ENCODE results near the gene TMCC1. TPM values are rescaled to one million over a fixed set of nuclear protein-coding genes. Genes with fewer than 3 reads are reported as not detected.

The TMCC1 gene
- total RNA-seq, 2 donors from 2014 or later = 41.0 to 51.1 TPM

GRCh38 chr3:129831503-129831902, 62.0 kb downstream of the TMCC1 start:
- no peak overlapping the region for H3K27ac ChIP-seq (ENCODE audit: low read depth, low read length)
- no peak overlapping the region for H3K27ac Mint-ChIP-seq
- H3K27me3 ChIP-seq (ENCODE audit: control insufficient read depth, insufficient read depth, low read length, poor library complexity, severe bottlenecking) = no peaks in the 10 kb centered on the region
- H3K9me3 Mint-ChIP-seq = no peaks in the 10 kb centered on the region
- DNase-seq = no peak
- H3K4me1 ChIP-seq (ENCODE audit: control insufficient read depth, insufficient read depth, low read length) = peaks cover 10% of the 10 kb centered on the region
- no peak overlapping the region for H3K4me3 Mint-ChIP-seq
- TF ChIP-seq CTCF (conservative IDR thresholded peaks at IDR 0.05) = no peak
- no peaks in the 10 kb centered on the region for H3K27me3 Mint-ChIP-seq (ENCODE audit: insufficient read depth)
- peaks cover 2% of the 10 kb centered on the region for H3K36me3 Mint-ChIP-seq (ENCODE audit: low read depth)
- H3K4me1 Mint-ChIP-seq = peaks cover 24% of the 10 kb centered on the region
- no peaks in the 10 kb centered on the region for H3K9me3 ChIP-seq (ENCODE audit: control insufficient read depth, low read length)
- WGBS, 2 experiments (ENCODE audit: insufficient coverage in 1 of 2, insufficient read length in 1 of 2) = 100% methylated on average over 1 of the region's 1 CpG; no CpG with 5 or more reads in 1 of the 2 experiments
- H3K4me3 ChIP-seq (ENCODE audit: low read length) = no peak overlapping the region
- H3K36me3 ChIP-seq (ENCODE audit: control insufficient read depth, insufficient read depth, low read length) = no peaks in the 10 kb centered on the region
- H3K9ac ChIP-seq (ENCODE audit: extremely low read depth, low read length, poor library complexity, severe bottlenecking) = no peak overlapping the region

- H3K4me3 Mint-ChIP-seq = no peak overlapping the region
- peaks cover 2% of the 10 kb centered on the region for H3K36me3 Mint-ChIP-seq (ENCODE audit: low read depth)
- H3K27ac Mint-ChIP-seq = no peak overlapping the region
- peak; percentile 81 for TF ChIP-seq CTCF (conservative IDR thresholded peaks at IDR 0.05)
- Histone ChIP-seq H3K9me3 (ENCODE audit: control insufficient read depth, low read length) (no peaks in the 10 kb centered on the region), H3K27ac (ENCODE audit: low read depth, low read length) (no peak overlapping the region), H3K4me1 (ENCODE audit: control insufficient read depth, insufficient read depth, low read length) (peaks cover 4% of the 10 kb centered on the region), H3K36me3 (ENCODE audit: control insufficient read depth, insufficient read depth, low read length) (peaks cover 3% of the 10 kb centered on the region), H3K27me3 (ENCODE audit: control insufficient read depth, insufficient read depth, low read length, poor library complexity, severe bottlenecking) (no peaks in the 10 kb centered on the region), H3K4me3 (ENCODE audit: low read length) (no peak overlapping the region), H3K9ac (ENCODE audit: extremely low read depth, low read length, poor library complexity, severe bottlenecking) (no peak overlapping the region)
- peaks cover 18% of the 10 kb centered on the region for H3K4me1 Mint-ChIP-seq
- H3K9me3 Mint-ChIP-seq = no peaks in the 10 kb centered on the region
- DNase-seq = peak; percentile 73
- no peaks in the 10 kb centered on the region for H3K27me3 Mint-ChIP-seq (ENCODE audit: insufficient read depth)
These were observed 63.9 kb downstream of the TMCC1 start for GRCh38 chr3:129829640-129830039.

- no peak overlapping the region for H3K4me3 Mint-ChIP-seq
- no peaks in the 10 kb centered on the region for H3K27me3 Mint-ChIP-seq (ENCODE audit: insufficient read depth)
- no peaks in the 10 kb centered on the region for H3K9me3 Mint-ChIP-seq
These were observed 65.7 kb downstream of the TMCC1 start for GRCh38 chr3:129827765-129828164.

More at GRCh38 chr3:129827765-129828164, 65.7 kb downstream of the TMCC1 start:
- Histone ChIP-seq H3K9me3 (ENCODE audit: control insufficient read depth, low read length) (no peaks in the 10 kb centered on the region), H3K27ac (ENCODE audit: low read depth, low read length) (no peak overlapping the region), H3K4me3 (ENCODE audit: low read length) (no peak overlapping the region), H3K9ac (ENCODE audit: extremely low read depth, low read length, poor library complexity, severe bottlenecking) (no peak overlapping the region), H3K4me1 (ENCODE audit: control insufficient read depth, insufficient read depth, low read length) (no peaks in the 10 kb centered on the region), H3K36me3 (ENCODE audit: control insufficient read depth, insufficient read depth, low read length) (peaks cover 4% of the 10 kb centered on the region), H3K27me3 (ENCODE audit: control insufficient read depth, insufficient read depth, low read length, poor library complexity, severe bottlenecking) (no peaks in the 10 kb centered on the region)
- WGBS, 2 experiments (ENCODE audit: insufficient coverage in 1 of 2, insufficient read length in 1 of 2) = 90 to 94% methylated on average over 5 to 7 of the region's 7 CpGs
- Mint-ChIP-seq H3K4me1 (peaks cover 14% of the 10 kb centered on the region), H3K36me3 (ENCODE audit: low read depth) (peaks cover 6% of the 10 kb centered on the region), H3K27ac (no peak overlapping the region)
- TF ChIP-seq CTCF (conservative IDR thresholded peaks at IDR 0.05) = no peak
- no peak for DNase-seq

Measured in endodermal cell (in vitro differentiated cells).